GM13976 (cell line): Measurements from ENCODE around the gene C7orf25.
"Not testable (repeated sequence)": the region's sequence is repeated elsewhere in the genome, so short reads cannot be mapped to it uniquely, and the experiment has no call there.

ENCODE experiments used
- DNase-seq: peaks from one replicate; pipeline ENCODE4 v3.0.0; 2012; ENCODE audit warnings: low spot score
- CTCF ChIP-seq: IDR thresholded peaks from 2 replicates; pipeline ENCODE4 v1.5.1; 2012; ENCODE audit warnings: borderline replicate concordance, mild to moderate bottlenecking; ENCODE audit not compliant: insufficient read depth; ENCODE audit errors: extremely low read depth, missing control alignments, control extremely low read depth
- in situ Hi-C: fragments of 300-500 bp; cut with MboI; formaldehyde crosslinking; loops from one replicate; pipeline ENCODE4 v1.12.0; 2022; ENCODE audit warnings: low sequenced_read_pairs, mixed read lengths, inconsistent platforms; ENCODE audit not compliant: unreplicated experiment

C7orf25 gene

GRCh38 chr7:42886893-42887505, 24.9 kb downstream of the C7orf25 start:
- TF ChIP-seq CTCF = no peak
- in situ Hi-C loops = no loop called here
- DNase-seq = no peak

GRCh38 chr7:42886129-42886528, 25.7 kb downstream of the C7orf25 start:
- TF ChIP-seq CTCF = no peak
- DNase-seq = no peak
- in situ Hi-C loops = no loop called here

GRCh38 chr7:42885183-42885582, 26.7 kb downstream of the C7orf25 start:
- in situ Hi-C loops = not testable (repeated sequence)

GRCh38 chr7:42883950-42884349, 27.9 kb downstream of the C7orf25 start:
- DNase-seq = no peak
- in situ Hi-C loops = no loop called here
- no peak for TF ChIP-seq CTCF

More at GRCh38 chr7:42885183-42885582, 26.7 kb downstream of the C7orf25 start:
- DNase-seq = not testable (repeated sequence)

GRCh38 chr7:42880392-42880791, 31.5 kb downstream of the C7orf25 start:
- DNase-seq = no peak
- in situ Hi-C loops = no loop called here
- no peak for TF ChIP-seq CTCF

GRCh38 chr7:42878303-42878702, 33.6 kb downstream of the C7orf25 start:
- no peak for DNase-seq
- in situ Hi-C loops = no loop called here
- TF ChIP-seq CTCF = no peak

- DNase-seq = no peak
- in situ Hi-C loops = no loop called here
- TF ChIP-seq CTCF = no peak
Observed at GRCh38 chr7:42877862-42878261, 34.0 kb downstream of the C7orf25 start.
